Measurements from ENCODE around the gene CD248. TPM values are rescaled to one million over a fixed set of nuclear protein-coding genes. Genes with fewer than 3 reads are reported as not detected.
"Not testable (repeated sequence)": the region's sequence is repeated elsewhere in the genome, so short reads cannot be mapped to it uniquely, and the experiment has no call there.

Gene CD248
- total RNA-seq, 1 donor from 2014 or later: not detected

GRCh38 chr11:66277064-66277463, 39.8 kb downstream of the CD248 start:
- DNase-seq (ENCODE audit: low read depth, low spot score): not testable (repeated sequence)

DNA sequence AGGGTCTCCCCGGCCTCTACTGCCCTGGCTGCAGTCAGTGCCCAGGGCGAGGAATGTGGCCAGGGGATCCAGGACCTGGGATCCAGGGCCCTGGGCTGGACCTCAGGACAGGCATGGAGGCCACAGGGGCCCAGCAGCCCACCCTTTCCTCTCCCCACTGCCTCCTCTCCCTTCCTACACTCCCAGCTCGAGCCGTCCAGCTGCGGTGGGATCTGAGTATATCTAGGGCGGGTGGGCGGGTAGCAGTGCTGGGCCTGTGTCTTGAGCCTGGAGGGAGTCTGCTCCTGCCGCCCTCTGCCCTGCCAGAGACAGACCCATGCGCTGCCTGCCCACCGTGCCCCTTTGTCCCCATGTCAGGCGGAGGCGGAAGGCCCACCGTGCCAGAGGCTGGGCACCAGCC, 40.2 kb downstream of the CD248 start:
- DNase-seq (ENCODE audit: low read depth, low spot score): not testable (repeated sequence)

GRCh38 chr11:66275984-66276612, 40.7 kb downstream of the CD248 start:
- DNase-seq (ENCODE audit: low read depth, low spot score): no peak

DNA sequence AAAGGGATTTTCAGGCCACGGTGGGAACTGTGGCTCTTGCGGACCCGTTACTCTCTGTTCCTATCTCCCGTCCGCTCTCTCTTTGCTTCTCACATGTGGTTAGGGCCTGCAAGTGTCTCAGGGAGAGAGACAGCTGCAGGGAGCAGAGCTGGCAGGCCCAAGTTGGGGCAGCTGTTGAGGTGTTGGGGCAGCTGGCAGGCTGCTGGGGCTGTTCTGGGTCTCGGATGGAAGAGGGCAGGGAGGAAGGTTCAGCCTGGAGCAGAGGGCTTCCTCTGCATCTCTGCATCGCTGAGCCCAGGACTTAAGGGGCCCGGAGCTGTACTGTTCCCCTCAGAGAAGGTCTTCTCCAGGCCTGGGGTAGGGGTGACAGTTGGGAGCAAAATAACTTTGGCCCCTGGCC, 41.4 kb downstream of the CD248 start:
- DNase-seq (ENCODE audit: low read depth, low spot score): no peak

- DNase-seq (ENCODE audit: low read depth, low spot score): no peak
Observed at GRCh38 chr11:66274219-66274618, 42.6 kb downstream of the CD248 start.

DNA sequence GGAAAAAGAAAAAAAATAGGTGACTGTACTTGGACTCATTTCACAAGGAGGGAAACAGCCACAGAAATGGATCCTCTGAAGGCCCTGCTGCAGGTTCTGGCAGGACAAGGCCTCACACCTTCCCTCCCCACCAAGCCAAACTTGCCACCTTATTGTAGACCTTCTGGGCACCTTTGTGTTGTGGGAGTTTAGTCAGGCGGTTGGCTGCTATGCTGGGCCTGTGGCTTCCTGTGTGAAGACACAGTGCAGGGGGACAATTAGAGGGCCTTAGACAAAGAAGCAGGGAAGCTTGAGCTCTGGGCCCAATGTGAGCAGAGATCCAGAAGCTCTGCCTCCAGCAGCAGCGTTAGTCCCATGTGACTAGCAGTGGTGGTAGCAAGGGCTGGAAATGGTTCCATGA, 44.2 kb downstream of the CD248 start:
- DNase-seq (ENCODE audit: low read depth, low spot score): no peak

DNA sequence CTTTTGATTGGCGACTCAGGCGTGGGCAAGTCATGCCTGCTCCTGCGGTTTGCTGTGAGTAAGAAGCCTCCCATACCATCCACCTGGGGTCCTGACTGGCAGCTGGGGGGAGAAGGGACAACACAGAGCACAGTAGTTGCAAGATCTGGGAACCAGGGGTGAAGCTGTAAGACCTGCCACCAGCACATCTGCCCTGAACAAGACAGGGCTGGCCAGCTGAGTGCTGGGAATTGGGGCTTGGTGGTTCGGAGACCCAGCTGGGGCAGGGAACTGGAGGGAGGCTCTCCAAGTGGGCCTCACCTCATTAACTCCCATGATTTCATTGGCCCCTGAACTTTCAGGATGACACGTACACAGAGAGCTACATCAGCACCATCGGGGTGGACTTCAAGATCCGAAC, 45.0 kb downstream of the CD248 start:
- no peak for DNase-seq (ENCODE audit: low read depth, low spot score)

GRCh38 chr11:66268952-66269905, 47.6 kb downstream of the CD248 start:
- no peak for DNase-seq (ENCODE audit: low read depth, low spot score)

- DNase-seq (ENCODE audit: low read depth, low spot score): peak; percentile 96
Observed at GRCh38 chr11:66268244-66268951, 48.4 kb downstream of the CD248 start, which contains the start of gene RAB1B. TSS of gene RAB1B (plus strand) at chr11:66268639. CDS start at chr11:66268680, 41 bp downstream.

DNA sequence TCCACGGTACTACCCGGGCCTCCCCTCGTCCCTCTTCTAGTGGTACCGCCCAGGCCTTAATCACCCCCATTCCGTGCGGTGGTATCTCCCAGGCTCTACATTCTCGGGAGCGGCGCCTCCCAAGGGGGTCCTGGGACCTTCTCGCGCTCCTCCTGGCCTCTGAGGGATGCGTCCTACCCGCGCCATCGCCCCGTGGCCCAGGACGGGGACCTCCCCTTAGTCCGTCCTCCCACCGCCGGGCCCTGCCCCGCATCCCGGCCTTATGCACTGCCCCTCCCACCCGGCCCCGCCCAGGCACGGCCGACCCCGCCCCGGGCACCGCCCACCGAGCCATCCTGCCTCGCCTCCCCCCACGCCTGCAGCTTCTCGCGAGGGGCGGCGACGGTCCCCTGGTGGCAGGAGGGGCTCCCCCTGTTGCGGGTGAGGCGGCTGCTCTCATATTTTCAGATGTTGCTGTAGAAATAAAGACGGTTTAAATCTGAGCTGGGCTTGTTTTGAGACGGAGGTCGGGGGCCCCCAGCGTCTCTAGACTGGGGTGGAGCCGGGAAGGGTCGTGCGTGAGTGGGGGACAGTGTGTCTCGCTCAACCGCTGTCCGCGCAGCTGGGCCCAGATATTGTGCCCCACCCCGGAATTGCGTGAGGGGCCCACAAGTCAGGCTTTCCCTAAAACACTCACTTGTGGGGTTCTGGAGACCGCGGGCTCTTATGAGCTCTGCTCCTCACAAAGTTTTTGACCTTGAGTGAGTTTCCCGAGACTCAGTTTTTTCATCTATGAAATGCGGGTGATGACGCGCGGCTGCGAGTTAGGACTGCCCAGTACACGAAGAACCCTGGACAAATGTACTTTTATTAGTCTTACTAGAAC, 49.2 kb downstream of the CD248 start:
- peak; percentile 54 for DNase-seq (ENCODE audit: low read depth, low spot score)

DNA sequence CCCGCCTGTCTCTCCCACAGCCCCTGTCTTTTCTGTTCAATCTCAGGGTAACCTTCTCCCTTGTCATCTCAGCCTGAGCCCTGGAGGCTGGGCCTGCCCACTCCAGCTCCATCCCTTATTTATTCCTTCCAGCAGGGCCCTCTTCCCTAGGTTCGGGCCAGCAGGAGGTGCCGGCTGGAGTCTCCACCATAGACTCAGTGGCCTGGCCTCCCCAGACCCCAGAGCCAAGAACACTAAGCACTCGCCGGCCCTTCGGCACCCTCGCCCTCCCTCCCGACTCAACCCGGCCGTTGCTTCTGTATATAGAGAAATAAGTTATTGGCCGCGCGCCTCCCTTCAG, 49.8 kb downstream of the CD248 start:
- no peak for DNase-seq (ENCODE audit: low read depth, low spot score)

- DNase-seq (ENCODE audit: low read depth, low spot score): no peak
Observed at GRCh38 chr11:66266378-66267038, 50.3 kb downstream of the CD248 start.

- DNase-seq (ENCODE audit: low read depth, low spot score): no peak
Observed at GRCh38 chr11:66265531-66266377, 51.1 kb downstream of the CD248 start.

- no peak for DNase-seq (ENCODE audit: low read depth, low spot score)
Observed at GRCh38 chr11:66264914-66265313, 51.9 kb downstream of the CD248 start.

Other genes starting within 250 kb of the CD248 start
- gene PACS1, start 246.8 kb downstream of the CD248 start, total RNA-seq: 17.5 and 21.9 TPM in 2 replicates
- 12.0 and 12.1 TPM in 2 replicates for gene KLC2, start 59.3 kb downstream of the CD248 start, total RNA-seq
- gene RAB1B, start 48.4 kb downstream of the CD248 start, total RNA-seq: 79.5 and 83.3 TPM in 2 replicates
- gene CNIH2, start 38.9 kb downstream of the CD248 start, total RNA-seq: 0.04 and 0.07 TPM in 2 replicates
- gene YIF1A, start 27.9 kb downstream of the CD248 start, total RNA-seq: 146 and 204 TPM in 2 replicates
- not detected in 2 replicates for gene TMEM151A, start 25.1 kb downstream of the CD248 start, total RNA-seq
- gene RIN1, start 19.4 kb upstream of the CD248 start, total RNA-seq: 4.7 and 6.4 TPM in 2 replicates
- gene BRMS1, start 28.1 kb upstream of the CD248 start, total RNA-seq: 80.5 and 86.2 TPM in 2 replicates
- gene B4GAT1, start 30.6 kb upstream of the CD248 start, total RNA-seq: 34.2 and 36.7 TPM in 2 replicates
- gene SLC29A2, start 54.7 kb upstream of the CD248 start, total RNA-seq: 0.33 and 0.85 TPM in 2 replicates
- not detected in 2 replicates for gene NPAS4, start 104.0 kb upstream of the CD248 start, total RNA-seq
- 46.9 and 48.5 TPM in 2 replicates for gene MRPL11, start 121.8 kb upstream of the CD248 start, total RNA-seq
- 4.0 and 5.2 TPM in 2 replicates for gene PELI3, start 149.9 kb upstream of the CD248 start, total RNA-seq
- 65.5 and 89.1 TPM in 2 replicates for gene DPP3, start 163.4 kb upstream of the CD248 start, total RNA-seq
- 17.4 and 27.7 TPM in 2 replicates for gene BBS1, start 193.6 kb upstream of the CD248 start, total RNA-seq
- 17.4 and 20.2 TPM in 2 replicates for gene ZDHHC24, start 229.0 kb upstream of the CD248 start, total RNA-seq
- gene ACTN3, start 229.9 kb upstream of the CD248 start, total RNA-seq: 0.07 TPM in 2 replicates

Data from pulmonary artery endothelial cell (primary cell).